GM12864 (cell line): ENCODE results near the gene AHCYL2.
"Not testable (repeated sequence)": the region's sequence is repeated elsewhere in the genome, so short reads cannot be mapped to it uniquely, and the experiment has no call there.

ENCODE experiments used
- DNase-seq: peaks from one replicate; pipeline ENCODE4 v3.0.0-alpha.2; 2011; ENCODE audit warnings: low read depth
- H3K4me3 ChIP-seq: 2 replicates; pipeline ENCODE4 v1.5.1; 2011; ENCODE audit warnings: mild to moderate bottlenecking, low read depth, low read length, control low read depth
- CTCF ChIP-seq: IDR thresholded peaks from 2 replicates; pipeline ENCODE4 v1.5.1; 2011; ENCODE audit warnings: low read depth, mild to moderate bottlenecking, moderate library complexity, low read length, control low read depth, inconsistent platforms; ENCODE audit errors: missing control alignments

AHCYL2 gene

DNA sequence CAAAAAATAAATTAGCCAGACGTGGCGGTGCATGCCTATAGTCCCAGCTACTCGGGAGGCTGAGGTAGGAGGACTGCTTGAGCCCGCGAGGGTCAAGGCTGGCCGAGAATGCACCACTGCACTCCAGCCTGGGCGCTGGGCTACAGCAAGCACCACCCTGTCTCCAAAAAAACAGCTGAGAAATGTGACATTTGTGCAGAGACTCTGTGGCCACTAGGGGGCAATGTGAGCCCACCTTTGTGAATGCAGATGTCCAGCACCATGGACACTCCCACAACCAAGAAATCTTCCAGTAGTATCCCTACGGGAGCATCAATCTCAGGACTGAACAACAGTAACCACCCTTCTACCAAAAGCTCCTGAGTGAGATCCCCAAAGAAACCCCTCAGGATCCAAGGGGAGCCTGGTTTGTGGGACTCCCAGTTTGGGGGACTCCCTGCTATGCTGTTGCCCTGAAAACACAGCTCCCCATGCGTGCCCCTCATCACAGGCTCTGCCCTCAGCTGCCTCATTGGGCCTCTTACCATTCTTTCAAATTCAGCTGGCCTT, 6.2 kb upstream of the AHCYL2 start:
- peak; percentile 91 for TF ChIP-seq CTCF
- no peak overlapping the region for H3K4me3 ChIP-seq
- no peak for DNase-seq

- H3K4me3 ChIP-seq, DNase-seq: not testable (repeated sequence)
These were observed 5.7 kb upstream of the AHCYL2 start for GRCh38 chr7:129219166-129219565.

DNA sequence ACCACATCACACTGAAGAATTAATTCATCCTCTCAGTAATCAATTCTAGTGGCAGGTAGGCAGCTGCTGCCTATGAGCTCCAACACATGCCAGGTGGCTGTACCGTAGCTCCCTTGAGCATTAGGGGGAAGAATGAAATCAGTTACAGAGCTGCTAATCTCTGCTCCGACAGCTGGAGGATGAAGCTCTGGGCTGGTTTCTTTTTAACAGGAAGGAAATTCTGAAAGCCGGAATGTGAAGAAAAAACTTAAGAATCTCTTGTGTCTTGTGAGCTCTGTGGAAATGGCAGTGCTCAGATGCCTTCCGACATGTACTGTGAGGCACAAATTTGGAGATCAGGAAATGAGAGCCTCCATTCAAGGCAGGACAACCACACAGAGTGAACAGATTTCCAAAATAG, 2.8 kb upstream of the AHCYL2 start:
- no peak for TF ChIP-seq CTCF
- H3K4me3 ChIP-seq, result peak overlapping the region; percentile 4; the same call in 1 of the 2 replicates
- no peak for DNase-seq

- no peak for DNase-seq
- no peak for TF ChIP-seq CTCF
- peak overlapping the region; percentile 81 for H3K4me3 ChIP-seq
These were observed 538 bp downstream of the AHCYL2 start for GRCh38 chr7:129225206-129225930.

DNA sequence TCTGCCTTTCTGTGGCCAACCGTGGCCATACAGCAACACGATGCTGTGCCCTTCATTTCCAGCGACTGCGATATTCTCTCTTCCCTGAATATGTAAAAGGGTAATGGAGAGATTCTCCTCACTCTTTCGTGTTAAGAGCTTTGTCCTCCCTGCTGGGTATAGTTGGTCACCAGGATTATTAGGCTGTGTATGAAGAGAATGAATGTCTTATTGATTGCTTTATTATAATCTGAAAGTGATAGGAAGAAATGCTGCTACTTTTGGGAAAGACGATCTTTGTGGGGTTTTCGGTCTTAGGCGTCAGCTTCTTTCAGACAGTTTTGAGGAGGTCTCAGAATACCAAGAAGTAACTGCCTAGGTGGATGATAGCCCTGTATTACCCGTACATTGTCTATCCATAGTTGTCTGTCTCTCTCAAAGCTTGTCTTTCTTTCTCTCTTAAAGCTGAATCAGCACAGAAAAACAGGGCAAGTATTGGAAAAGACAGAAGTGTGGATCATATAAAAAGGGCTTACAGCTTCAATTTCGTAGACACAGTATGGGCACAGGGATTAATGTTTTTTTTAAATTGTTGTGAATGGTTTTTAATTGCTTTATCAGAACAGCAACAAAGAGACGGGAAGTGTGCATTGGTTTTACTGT, 1.2 kb downstream of the AHCYL2 start:
- no peak for DNase-seq
- H3K4me3 ChIP-seq, result peak overlapping the region; percentile 81
- no peak for TF ChIP-seq CTCF

GRCh38 chr7:129227646-129228578, 3.1 kb downstream of the AHCYL2 start:
- no peak for TF ChIP-seq CTCF
- DNase-seq, result no peak
- H3K4me3 ChIP-seq, result no peak overlapping the region

DNA sequence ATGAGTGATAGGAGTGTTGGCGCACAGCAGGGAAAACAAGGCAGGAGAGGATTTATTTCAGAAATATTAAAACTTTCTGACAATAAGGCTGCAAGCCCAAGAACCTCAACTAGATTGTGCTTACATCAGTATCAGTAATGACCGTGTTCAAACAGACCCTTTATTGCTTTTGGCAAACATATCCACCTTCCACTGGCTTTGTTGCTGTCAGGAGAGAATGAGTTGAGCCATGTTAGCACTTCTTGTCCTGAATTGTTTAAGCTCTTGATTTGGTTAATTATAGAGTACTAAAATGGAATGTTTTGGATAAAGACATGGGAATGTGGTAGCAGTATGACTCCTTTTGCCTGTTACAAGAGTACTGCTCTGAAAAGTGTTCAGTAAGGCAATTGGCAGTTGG, 3.8 kb downstream of the AHCYL2 start:
- no peak for DNase-seq
- TF ChIP-seq CTCF, result no peak
- H3K4me3 ChIP-seq, result no peak overlapping the region
